Body of pancreas (tissue), 4 donors: ENCODE results near the gene CEMIP2. TPM values are rescaled to one million over a fixed set of nuclear protein-coding genes. Genes with fewer than 3 reads are reported as not detected.
A peak's percentile ranks its signal among the peaks of the same experiment; 100 is the strongest.

Source experiments
- ATAC-seq: fragments of 150-250 bp; one replicate; pipeline ENCODE4 v1.9.1; 2016
- DNase-seq, 4 donors: peaks; one replicate each; pipeline ENCODE4 v3.0.0-alpha.2; 2019
- H3K27ac ChIP-seq, 4 donors: fragments of 200-600 bp; sonication (generic); 1 replicate in 3 of 4; 2 replicates in 1 of 4; pipeline versions ENCODE4 v1.5.1 to v1.6.1; 2016 to 2019; ENCODE audit warnings: mild to moderate bottlenecking in 1 of 4, mixed read lengths in 1 of 4, moderate library complexity in 1 of 4
- H3K27me3 ChIP-seq, 2 donors: fragments of 200-600 bp; sonication (generic); one replicate each; pipeline ENCODE4 v1.6.0; 2016; ENCODE audit warnings: mild to moderate bottlenecking in 1 of 2
- H3K36me3 ChIP-seq, 2 donors: fragments of 200-600 bp; sonication (generic); replicated peaks in 1 of 2; 2 replicates each; pipeline ENCODE4 v1.5.1; 2016; ENCODE audit warnings: low read depth in 2 of 2; ENCODE audit not compliant: insufficient read depth in 1 of 2
- H3K4me1 ChIP-seq: fragments of 200-600 bp; sonication (generic); one replicate; pipeline ENCODE4 v1.6.0; 2016
- H3K4me3 ChIP-seq, 2 donors: fragments of 200-600 bp; sonication (generic); 1 replicate in 1 of 2; 2 replicates in 1 of 2; pipeline ENCODE4 v1.5.1; 2016 to 2019
- H3K9me3 ChIP-seq, 3 donors: fragments of 200-600 bp; sonication (generic); 1 replicate in 2 of 3; 2 replicates in 1 of 3; pipeline ENCODE4 v1.5.1; 2016
- CTCF ChIP-seq, 7 experiments: fragments of 450-650 bp in 4 of 7; fragments of 200-600 bp in 3 of 7; sonication (generic) in 3 of 7; IDR thresholded peaks; one replicate each; pipeline ENCODE4 v1.5.1; 2016 to 2019; ENCODE audit warnings: antibody characterized with exemption in 7 of 7
- POLR2A ChIP-seq, 3 donors: fragments of 450-650 bp; IDR thresholded peaks; one replicate each; pipeline ENCODE4 v1.6.1; 2016; ENCODE audit warnings: antibody characterized with exemption in 3 of 3, mild to moderate bottlenecking in 2 of 3
- WGBS, 2 donors: methylation state at CpG; one replicate each; pipeline ENCODE4 v1.1.5; 2017; 5-methylcytosine and 5-hydroxymethylcytosine counted together
- intact Hi-C: fragments of 100-400 bp; cut with DNase I; formaldehyde crosslinking; loops from one replicate; pipeline ENCODE4 v1.15.1; 2023
- total RNA-seq, 2 donors: library from RNA; depleted of rRNA; stranded (reverse); fragments of >200 nt; gene quantifications; one replicate each; pipeline ENCODE4 v1.1.0, GENCODE V29; 2016

CEMIP2 gene
- total RNA-seq, 2 donors from 2014 or later, result 28.3 to 33.0 TPM

- no peak overlapping the region for H3K27ac ChIP-seq
- intact Hi-C loops, result no loop called here
- no peaks in the 10 kb centered on the region for H3K36me3 ChIP-seq
- TF ChIP-seq CTCF (IDR thresholded peaks at IDR 0.05), result no peak
- H3K9me3 ChIP-seq, result no peaks in the 10 kb centered on the region
- H3K4me3 ChIP-seq, result no peak overlapping the region
- no peaks in the 10 kb centered on the region for H3K27me3 ChIP-seq
- DNase-seq (no peak), ATAC-seq (no peak)
- 97% methylated on average over 16 of the region's 16 CpGs for WGBS, 2 donors
- peaks cover 48% of the 10 kb centered on the region for H3K4me1 ChIP-seq
These were observed 23.4 kb downstream of the CEMIP2 start for GRCh38 chr9:71744754-71745521.

- 87 to 91% methylated on average over 5 of the region's 5 CpGs for WGBS, 2 donors
- TF ChIP-seq CTCF (IDR thresholded peaks at IDR 0.05) (no peak), POLR2A (IDR thresholded peaks at IDR 0.05) (no peak)
- Histone ChIP-seq H3K27me3 (no peaks in the 10 kb centered on the region), H3K9me3 (no peaks in the 10 kb centered on the region), H3K4me1 (peaks cover 54% of the 10 kb centered on the region), H3K27ac (no peak overlapping the region), H3K36me3 (no peaks in the 10 kb centered on the region), H3K4me3 (no peak overlapping the region)
- no peak for DNase-seq
- ATAC-seq, result no peak
- intact Hi-C loops, result no loop called here
These were observed 24.4 kb downstream of the CEMIP2 start for GRCh38 chr9:71743882-71744281.

- intact Hi-C loops, result no loop called here
- WGBS, 2 donors, result 45 to 58% methylated on average over 5 of the region's 5 CpGs
- H3K36me3 ChIP-seq, result no peaks in the 10 kb centered on the region
- peaks cover 57% of the 10 kb centered on the region for H3K4me1 ChIP-seq
- H3K4me3 ChIP-seq, result no peak overlapping the region
- ATAC-seq (no peak), DNase-seq (no peak)
- no peak for TF ChIP-seq POLR2A (IDR thresholded peaks at IDR 0.05)
- TF ChIP-seq CTCF (IDR thresholded peaks at IDR 0.05), result no peak
- no peaks in the 10 kb centered on the region for H3K9me3 ChIP-seq
- H3K27ac ChIP-seq, result peak overlapping the region in 3 of 4 donors; percentile 71 to 91 (median 74)
- no peaks in the 10 kb centered on the region for H3K27me3 ChIP-seq
These were observed 25.1 kb downstream of the CEMIP2 start for GRCh38 chr9:71743217-71743705.

GRCh38 chr9:71742703-71743102 is 25.6 kb downstream of the CEMIP2 start:
- Histone ChIP-seq H3K4me1 (peaks cover 60% of the 10 kb centered on the region), H3K27ac (peak overlapping the region in 3 of 4 donors; percentile 71 to 91 (median 74)), H3K4me3 (no peak overlapping the region), H3K9me3 (no peaks in the 10 kb centered on the region), H3K27me3 (no peaks in the 10 kb centered on the region), H3K36me3 (no peaks in the 10 kb centered on the region)
- WGBS, 2 donors, result 70 to 77% methylated on average over 4 of the region's 4 CpGs
- DNase-seq (no peak), ATAC-seq (no peak)
- intact Hi-C loops, result no loop called here
- TF ChIP-seq CTCF (IDR thresholded peaks at IDR 0.05) (no peak), POLR2A (IDR thresholded peaks at IDR 0.05) (no peak)
